ENCODE measurements around the gene SGK1.

The SGK1 gene

GRCh38 chr6:134131530-134132139 lies 186.3 kb downstream of the SGK1 start:
- H3K4me2 ChIP-seq (ENCODE audit: low read length): no peak overlapping the region
- H3K36me3 ChIP-seq (ENCODE audit: insufficient read depth, low read length): no peaks in the 10 kb centered on the region
- H3K27ac ChIP-seq (ENCODE audit: low read depth, low read length, poor library complexity, severe bottlenecking): no peak overlapping the region
- H3K79me2 ChIP-seq (ENCODE audit: insufficient read depth, low read length): no peaks in the 10 kb centered on the region
- H3K4me3 ChIP-seq (ENCODE audit: low read depth, low read length, poor library complexity, severe bottlenecking): no peak overlapping the region
- no peaks in the 10 kb centered on the region for H3K4me1 ChIP-seq (ENCODE audit: insufficient read depth, low read length, severe bottlenecking)
- no peaks in the 10 kb centered on the region for H4K20me1 ChIP-seq (ENCODE audit: insufficient read depth, low read length)
- TF ChIP-seq EZH2 (IDR thresholded peaks at IDR 0.05; ENCODE audit: borderline replicate concordance, low read length) (no peak), CTCF (IDR thresholded peaks at IDR 0.05; ENCODE audit: low read length) (no peak)
- H3K9me3 ChIP-seq (ENCODE audit: low read length): no peaks in the 10 kb centered on the region
- no peaks in the 10 kb centered on the region for H3F3A ChIP-seq (ENCODE audit: insufficient read depth, low read length)
- no peak overlapping the region for H3K9ac ChIP-seq (ENCODE audit: low read length)
- H2AFZ ChIP-seq (ENCODE audit: low read length): no peak overlapping the region
- no peaks in the 10 kb centered on the region for H3K9me2 ChIP-seq (ENCODE audit: low read depth, low read length)
- H3K27me3 ChIP-seq (ENCODE audit: insufficient read depth, low read length): no peaks in the 10 kb centered on the region

DNA sequence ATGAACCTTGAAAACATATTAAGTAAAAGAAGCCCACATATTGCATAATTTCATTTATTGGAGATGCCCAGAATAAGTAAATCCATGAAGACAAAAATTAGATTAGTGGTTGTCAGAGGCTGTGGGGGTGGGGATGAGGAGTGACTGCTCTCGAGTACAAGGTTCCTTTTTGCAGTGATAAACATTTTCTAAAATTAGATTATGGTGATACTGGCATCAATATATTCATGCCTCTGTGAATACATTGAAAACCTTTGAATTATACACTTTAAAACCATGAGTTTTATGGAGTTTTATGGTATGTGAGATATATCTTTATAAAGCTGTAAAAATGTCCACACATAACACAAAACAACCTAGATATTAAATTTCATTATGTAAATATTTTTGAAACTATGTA lies 189.8 kb downstream of the SGK1 start:
- H3K9ac ChIP-seq (ENCODE audit: low read length): no peak overlapping the region
- H3K36me3 ChIP-seq (ENCODE audit: insufficient read depth, low read length): no peaks in the 10 kb centered on the region
- no peak overlapping the region for H2AFZ ChIP-seq (ENCODE audit: low read length)
- no peaks in the 10 kb centered on the region for H4K20me1 ChIP-seq (ENCODE audit: insufficient read depth, low read length)
- no peak overlapping the region for H3K4me3 ChIP-seq (ENCODE audit: low read depth, low read length, poor library complexity, severe bottlenecking)
- no peaks in the 10 kb centered on the region for H3K79me2 ChIP-seq (ENCODE audit: insufficient read depth, low read length)
- no peaks in the 10 kb centered on the region for H3K27me3 ChIP-seq (ENCODE audit: insufficient read depth, low read length)
- H3K4me2 ChIP-seq (ENCODE audit: low read length): no peak overlapping the region
- TF ChIP-seq EZH2 (IDR thresholded peaks at IDR 0.05; ENCODE audit: borderline replicate concordance, low read length): no peak
- TF ChIP-seq CTCF (IDR thresholded peaks at IDR 0.05; ENCODE audit: low read length): no peak
- no peaks in the 10 kb centered on the region for H3K4me1 ChIP-seq (ENCODE audit: insufficient read depth, low read length, severe bottlenecking)
- no peaks in the 10 kb centered on the region for H3F3A ChIP-seq (ENCODE audit: insufficient read depth, low read length)
- H3K9me3 ChIP-seq (ENCODE audit: low read length): no peaks in the 10 kb centered on the region
- no peaks in the 10 kb centered on the region for H3K9me2 ChIP-seq (ENCODE audit: low read depth, low read length)
- no peak overlapping the region for H3K27ac ChIP-seq (ENCODE audit: low read depth, low read length, poor library complexity, severe bottlenecking)

- Histone ChIP-seq H3K36me3 (ENCODE audit: insufficient read depth, low read length) (no peaks in the 10 kb centered on the region), H3K4me3 (ENCODE audit: low read depth, low read length, poor library complexity, severe bottlenecking) (no peak overlapping the region), H3K27ac (ENCODE audit: low read depth, low read length, poor library complexity, severe bottlenecking) (no peak overlapping the region), H3K9me2 (ENCODE audit: low read depth, low read length) (no peaks in the 10 kb centered on the region), H3K27me3 (ENCODE audit: insufficient read depth, low read length) (peaks cover 6% of the 10 kb centered on the region; the same call in 1 of the 2 replicates), H3F3A (ENCODE audit: insufficient read depth, low read length) (no peaks in the 10 kb centered on the region), H4K20me1 (ENCODE audit: insufficient read depth, low read length) (no peaks in the 10 kb centered on the region), H3K79me2 (ENCODE audit: insufficient read depth, low read length) (no peaks in the 10 kb centered on the region), H3K4me2 (ENCODE audit: low read length) (no peak overlapping the region), H2AFZ (ENCODE audit: low read length) (no peak overlapping the region), H3K4me1 (ENCODE audit: insufficient read depth, low read length, severe bottlenecking) (no peaks in the 10 kb centered on the region), H3K9me3 (ENCODE audit: low read length) (no peaks in the 10 kb centered on the region), H3K9ac (ENCODE audit: low read length) (no peak overlapping the region)
- TF ChIP-seq CTCF (IDR thresholded peaks at IDR 0.05; ENCODE audit: low read length) (peak; percentile 70), EZH2 (IDR thresholded peaks at IDR 0.05; ENCODE audit: borderline replicate concordance, low read length) (no peak)
Measured at GRCh38 chr6:134123666-134124208, 194.2 kb downstream of the SGK1 start.
